HG03432 (cell line): ENCODE results near the gene NGFR.

ENCODE experiments used
- ATAC-seq: cut with Tn5 transposase; IDR thresholded peaks from one replicate; pipeline ENCODE4 v1.9.1; 2021; ENCODE audit warnings: mild to moderate bottlenecking, moderate library complexity; ENCODE audit not compliant: unreplicated experiment

Gene NGFR

GRCh38 chr17:49494986-49495841 is at the start of gene NGFR:
TSS of gene NGFR (plus strand) at chr17:49495293. CDS start at chr17:49495418, 125 bp downstream.
- peak; percentile 36 for ATAC-seq

- ATAC-seq = no peak
Measured at GRCh38 chr17:49445591-49445990, 49.5 kb upstream of the NGFR start.

DNA sequence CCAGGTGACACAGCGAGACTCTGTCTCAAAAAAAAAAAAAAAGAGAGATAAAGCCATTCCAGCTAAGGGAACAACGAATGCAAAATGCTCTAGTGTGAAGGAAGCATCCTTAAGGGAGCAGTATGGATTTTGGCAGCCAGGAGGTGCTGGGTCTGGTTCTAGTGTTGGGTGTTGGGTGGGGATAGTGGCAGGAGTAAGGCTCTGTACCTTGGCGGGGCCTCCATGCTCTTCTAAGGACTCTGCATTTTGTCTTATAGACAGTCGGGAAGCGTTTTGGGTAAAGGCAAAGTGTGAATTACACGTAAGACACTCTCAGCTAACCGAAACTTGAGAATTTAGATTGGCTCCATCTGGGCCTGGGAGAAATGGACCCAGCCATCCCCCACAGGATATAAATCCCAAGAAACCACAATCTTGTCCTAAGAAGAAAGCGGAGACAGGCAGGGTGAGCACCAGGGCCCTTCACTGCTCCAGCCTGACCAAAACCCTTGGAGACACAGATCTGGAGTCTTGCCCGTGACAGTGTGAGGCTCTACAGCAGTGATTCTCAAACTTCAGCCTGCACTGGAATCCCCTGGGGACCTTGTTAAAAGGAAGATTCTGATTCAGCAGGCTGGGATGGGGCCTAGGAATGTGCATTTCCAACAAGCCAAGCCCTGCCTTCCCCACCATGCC is 47.3 kb upstream of the NGFR start:
- ATAC-seq = no peak

GRCh38 chr17:49450181-49450580 is 44.9 kb upstream of the NGFR start:
- no peak for ATAC-seq

GRCh38 chr17:49450735-49451134 is 44.4 kb upstream of the NGFR start:
- no peak for ATAC-seq

GRCh38 chr17:49452201-49452600 is 42.9 kb upstream of the NGFR start:
- ATAC-seq = no peak

DNA sequence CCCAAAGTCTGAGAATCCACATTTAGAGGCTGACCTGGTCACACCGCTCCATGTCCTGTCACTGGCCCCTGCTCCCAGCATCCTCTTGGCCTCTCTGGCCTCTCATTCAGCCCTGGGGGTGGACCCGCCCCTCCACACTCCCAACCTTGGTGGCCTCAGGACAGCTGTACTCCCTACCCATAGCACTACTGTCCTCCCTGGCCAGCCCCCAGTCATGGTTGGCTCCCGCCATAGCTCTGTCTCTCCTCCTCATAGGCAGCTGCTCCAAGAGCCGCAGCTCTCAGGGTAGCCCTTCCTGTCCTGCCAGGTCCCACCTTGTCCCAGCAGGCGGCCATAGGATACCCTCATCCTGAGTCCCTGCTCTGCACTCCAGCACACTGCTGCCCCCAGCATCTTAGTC is 42.4 kb upstream of the NGFR start:
- ATAC-seq = no peak

GRCh38 chr17:49454050-49454449 is 41.0 kb upstream of the NGFR start:
- no peak for ATAC-seq

DNA sequence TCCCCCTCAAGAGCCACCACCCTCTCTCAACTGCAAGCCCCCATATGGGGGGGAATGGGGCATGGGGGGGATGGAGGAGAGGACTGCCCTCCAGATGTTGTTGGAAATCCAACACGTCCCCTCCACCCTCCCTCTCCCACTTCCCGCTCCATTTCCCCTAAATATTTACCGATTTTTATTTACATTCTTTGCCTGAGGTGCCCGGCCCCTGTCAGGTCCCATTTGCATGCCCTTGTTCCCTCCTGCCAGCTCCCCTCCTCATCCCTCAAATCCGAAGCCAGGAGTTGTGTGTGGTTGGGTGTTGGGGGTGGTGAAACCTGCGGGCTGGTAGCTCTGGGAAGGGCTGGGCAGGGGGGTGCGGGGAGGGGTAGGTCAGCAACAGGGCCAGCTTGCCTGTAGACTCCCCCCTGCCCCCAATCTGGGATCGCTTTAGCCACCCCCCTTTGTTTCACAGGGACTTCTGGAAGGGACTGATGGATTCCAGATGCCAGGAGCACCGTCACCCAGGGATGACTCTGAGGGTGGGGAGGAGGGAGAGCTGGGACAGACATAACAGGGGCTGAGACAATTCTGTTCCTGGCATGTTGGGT is 39.7 kb upstream of the NGFR start:
- no peak for ATAC-seq

DNA sequence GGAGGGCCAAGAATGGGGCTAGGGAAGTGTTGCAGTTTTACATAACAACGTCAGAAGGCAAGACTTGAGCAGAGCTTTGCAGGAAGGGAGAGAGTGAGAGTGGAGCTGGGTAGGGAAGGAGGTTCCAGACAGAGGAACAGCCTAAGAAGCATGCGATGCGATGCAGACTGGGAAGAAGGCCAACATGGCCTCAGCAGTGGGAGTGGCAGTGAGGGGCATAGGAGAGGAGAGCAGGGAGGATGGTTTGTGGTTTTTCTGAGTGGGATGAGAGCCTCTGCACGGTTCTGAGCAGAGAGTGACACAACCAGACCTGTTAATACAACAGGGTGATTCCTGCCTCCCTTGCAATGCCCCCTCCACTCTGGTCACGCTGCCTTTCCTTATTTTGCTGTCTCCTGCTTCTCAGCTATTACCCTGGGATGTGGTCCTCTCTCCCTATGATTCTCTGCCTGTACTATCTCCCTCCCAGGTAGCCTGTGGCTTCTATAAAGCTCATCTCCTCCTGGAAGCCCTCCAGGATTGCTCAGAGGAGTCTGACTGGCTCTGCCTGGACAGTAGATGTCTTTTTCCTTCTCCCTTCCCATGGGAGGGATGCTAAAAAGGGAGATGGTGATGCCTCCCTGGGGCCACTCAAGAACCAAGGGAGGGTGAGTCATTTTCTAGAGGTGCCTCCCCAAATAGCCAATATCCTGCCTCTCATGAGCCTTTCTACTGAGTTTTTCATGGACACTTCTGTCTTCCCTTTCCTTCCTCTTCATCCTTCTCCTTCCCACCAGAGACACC is 38.7 kb upstream of the NGFR start:
- no peak for ATAC-seq

GRCh38 chr17:49457564-49458535 is 37.2 kb upstream of the NGFR start:
- no peak for ATAC-seq

DNA sequence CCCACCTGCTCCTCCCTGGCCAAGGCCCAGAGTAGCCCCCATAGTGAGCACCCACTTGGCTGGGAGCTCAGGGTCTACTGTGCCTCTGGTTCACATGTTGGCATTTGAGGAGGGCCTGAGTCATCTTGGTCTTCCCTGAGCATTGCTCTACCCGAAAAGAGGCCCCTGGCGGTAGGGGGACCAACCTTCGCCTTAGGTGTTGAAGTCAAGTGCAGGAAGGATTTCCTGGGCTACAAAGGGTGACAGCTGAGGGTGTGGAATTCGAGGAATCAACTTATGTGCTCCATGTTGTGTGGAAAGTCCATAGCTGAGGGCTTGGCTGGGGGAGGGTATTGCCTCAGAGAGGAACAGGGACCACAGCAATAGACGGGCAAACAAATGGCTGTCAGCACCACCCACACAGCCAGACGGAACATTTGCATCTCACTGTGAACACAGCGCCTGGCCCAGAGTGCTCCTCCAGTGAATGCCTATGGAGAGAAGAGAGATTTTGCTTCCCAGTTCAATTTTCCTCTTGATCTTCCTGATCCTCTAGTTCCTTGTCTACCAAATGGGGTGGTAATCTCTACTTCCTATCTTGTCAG is 35.6 kb upstream of the NGFR start:
- ATAC-seq = no peak

DNA sequence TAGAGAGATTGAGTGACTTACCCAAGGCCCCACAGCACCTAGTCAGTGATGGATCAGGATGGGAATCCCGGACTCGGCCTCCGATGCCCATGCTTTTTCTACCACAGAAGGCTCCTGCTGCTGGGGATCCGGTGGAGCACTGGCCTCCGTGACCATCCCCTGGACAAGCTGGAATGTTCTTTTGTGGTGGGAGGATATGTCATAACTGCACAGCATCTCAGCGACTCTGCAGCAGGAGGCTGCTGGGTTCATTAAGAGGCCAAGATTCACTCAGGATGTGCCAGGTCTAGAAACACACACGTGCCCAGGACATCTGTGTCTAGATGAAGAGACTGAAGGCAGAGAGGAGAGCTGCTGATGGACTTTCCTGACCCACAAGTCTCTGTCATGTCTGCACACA is 34.7 kb upstream of the NGFR start:
- no peak for ATAC-seq

- ATAC-seq = no peak
Measured at GRCh38 chr17:49461580-49461979, 33.5 kb upstream of the NGFR start.

DNA sequence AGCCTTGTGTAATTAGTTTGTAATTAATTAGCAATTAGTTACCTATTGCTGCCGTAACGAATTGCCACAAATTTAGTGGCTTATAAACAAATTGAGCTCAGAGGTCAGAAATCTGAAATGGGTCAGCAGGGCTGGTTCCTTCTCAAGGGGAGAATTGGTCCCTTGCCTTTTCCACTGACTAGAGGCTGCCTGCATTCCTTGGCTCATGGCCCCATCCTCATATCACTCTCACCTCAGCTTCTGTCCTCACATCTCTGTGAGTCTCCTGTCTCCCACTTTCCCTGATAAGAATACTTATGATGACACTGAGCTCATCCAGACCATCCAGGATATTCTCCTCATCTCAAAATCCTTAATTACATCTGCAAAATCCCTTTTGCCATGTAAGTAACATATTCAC is 31.0 kb upstream of the NGFR start:
- no peak for ATAC-seq

GRCh38 chr17:49465331-49465903 is 29.7 kb upstream of the NGFR start:
- ATAC-seq = no peak

DNA sequence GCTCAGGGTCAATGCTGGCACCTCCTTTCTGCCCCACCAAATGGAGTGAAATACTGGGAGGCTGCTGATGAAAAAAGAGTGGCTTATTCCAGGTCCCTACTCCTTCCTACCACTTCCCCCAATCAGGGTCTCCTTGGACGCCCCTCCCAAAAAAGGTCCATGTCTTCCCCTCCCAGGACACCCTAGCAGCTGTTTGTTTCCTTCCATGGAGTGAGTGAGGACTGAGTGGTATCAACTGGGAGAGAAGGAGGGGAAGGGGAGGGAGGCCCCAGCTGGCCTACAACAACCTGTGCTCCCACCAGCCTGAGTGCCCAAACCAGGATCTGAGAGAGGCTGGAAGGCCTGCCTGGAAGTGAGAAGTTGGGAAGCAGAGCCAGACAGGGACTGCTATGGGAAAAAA is 28.7 kb upstream of the NGFR start:
- ATAC-seq = no peak

- no peak for ATAC-seq
Measured at GRCh38 chr17:49467175-49467574, 27.9 kb upstream of the NGFR start.

DNA sequence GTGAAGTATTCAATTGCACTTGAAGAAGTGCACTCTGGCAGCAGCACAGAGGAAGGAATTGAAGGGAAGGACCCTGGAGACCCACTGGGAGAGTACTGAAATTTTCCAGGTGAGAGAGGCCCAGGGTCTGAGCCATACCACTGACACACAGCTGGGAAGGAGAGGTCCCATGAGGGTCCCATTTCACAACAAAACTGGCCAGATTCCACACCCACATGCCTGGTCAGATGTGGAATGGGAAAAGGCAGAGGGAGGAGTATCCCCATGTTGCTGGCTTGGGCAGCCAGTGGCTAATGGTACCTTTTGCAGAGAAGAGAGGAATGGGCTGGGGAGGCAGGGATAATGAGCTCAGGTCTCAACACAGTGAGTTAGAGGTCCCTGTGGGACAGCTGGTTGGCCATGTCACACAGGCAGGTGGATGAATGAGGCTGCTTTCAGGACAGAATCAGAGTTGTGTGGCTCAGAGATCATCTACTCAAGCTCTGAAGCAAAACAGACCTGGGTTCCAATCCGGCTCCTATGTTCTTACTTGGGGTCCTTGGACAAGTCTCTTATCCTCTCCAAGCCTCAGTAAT is 26.2 kb upstream of the NGFR start:
- no peak for ATAC-seq
